Measurements from ENCODE around the gene ANKDD1B.

GRCh38 chr5:75637949-75638348, 26.7 kb downstream of the ANKDD1B start:
- TF ChIP-seq CTCF (IDR thresholded peaks at IDR 0.05 in 4 of 5, conservative IDR thresholded peaks at IDR 0.05 in 1 of 5) (no peak), POLR2A (IDR thresholded peaks at IDR 0.05) (no peak)

Data from gastrocnemius medialis (tissue), 4 donors.